ENCODE results near the gene UVRAG.
"Not testable (repeated sequence)": the region's sequence is repeated elsewhere in the genome, so short reads cannot be mapped to it uniquely, and the experiment has no call there.

UVRAG gene

GRCh38 chr11:75969626-75970308 is 154.8 kb downstream of the UVRAG start:
- no peak for DNase-seq (ENCODE audit: low spot score)
- in situ Hi-C loops (cut with MboI; ENCODE audit: low sequenced_read_pairs, unreplicated experiment) = no loop called here
- no peak for TF ChIP-seq CTCF (IDR thresholded peaks at IDR 0.05; ENCODE audit: borderline replicate concordance, control extremely low read depth, extremely low read depth, insufficient read depth, missing control alignments)

- DNase-seq (ENCODE audit: low spot score); in situ Hi-C loops (cut with MboI; ENCODE audit: low sequenced_read_pairs, unreplicated experiment): not testable (repeated sequence)
Observed at GRCh38 chr11:75973710-75974109, 158.7 kb downstream of the UVRAG start.

- DNase-seq (ENCODE audit: low spot score); in situ Hi-C loops (cut with MboI; ENCODE audit: low sequenced_read_pairs, unreplicated experiment): not testable (repeated sequence)
Observed at GRCh38 chr11:75979075-75979474, 164.1 kb downstream of the UVRAG start.

GRCh38 chr11:75979479-75980027 is 164.5 kb downstream of the UVRAG start:
- DNase-seq (ENCODE audit: low spot score); in situ Hi-C loops (cut with MboI; ENCODE audit: low sequenced_read_pairs, unreplicated experiment): not testable (repeated sequence)

- in situ Hi-C loops (cut with MboI; ENCODE audit: low sequenced_read_pairs, unreplicated experiment) = no loop called here
- TF ChIP-seq CTCF (IDR thresholded peaks at IDR 0.05; ENCODE audit: borderline replicate concordance, control extremely low read depth, extremely low read depth, insufficient read depth, missing control alignments) = no peak
- no peak for DNase-seq (ENCODE audit: low spot score)
Observed at GRCh38 chr11:75980031-75980430, 165.0 kb downstream of the UVRAG start.

GRCh38 chr11:75981546-75981945 is 166.5 kb downstream of the UVRAG start:
- TF ChIP-seq CTCF (IDR thresholded peaks at IDR 0.05; ENCODE audit: borderline replicate concordance, control extremely low read depth, extremely low read depth, insufficient read depth, missing control alignments) = no peak
- in situ Hi-C loops (cut with MboI; ENCODE audit: low sequenced_read_pairs, unreplicated experiment) = no loop called here
- DNase-seq (ENCODE audit: low spot score) = peak; percentile 32

GRCh38 chr11:75982309-75982708 is 167.3 kb downstream of the UVRAG start:
- no peak for DNase-seq (ENCODE audit: low spot score)
- no peak for TF ChIP-seq CTCF (IDR thresholded peaks at IDR 0.05; ENCODE audit: borderline replicate concordance, control extremely low read depth, extremely low read depth, insufficient read depth, missing control alignments)
- in situ Hi-C loops (cut with MboI; ENCODE audit: low sequenced_read_pairs, unreplicated experiment) = no loop called here

GRCh38 chr11:75986966-75987365 is 172.0 kb downstream of the UVRAG start:
- in situ Hi-C loops (cut with MboI; ENCODE audit: low sequenced_read_pairs, unreplicated experiment) = no loop called here
- no peak for TF ChIP-seq CTCF (IDR thresholded peaks at IDR 0.05; ENCODE audit: borderline replicate concordance, control extremely low read depth, extremely low read depth, insufficient read depth, missing control alignments)

More at GRCh38 chr11:75986966-75987365, 172.0 kb downstream of the UVRAG start:
- DNase-seq (ENCODE audit: low spot score) = no peak
